Coronary artery (tissue), 2 donors: ENCODE results near the gene MPP7.
A peak's percentile ranks its signal among the peaks of the same experiment; 100 is the strongest.

Experiments
- DNase-seq: peaks from one replicate; pipeline ENCODE4 v3.0.0-alpha.2; 2017; ENCODE audit warnings: low spot score
- H3K27ac ChIP-seq, 2 donors: fragments of 200-600 bp; sonication (generic); one replicate each; pipeline ENCODE4 v1.5.1; 2016 to 2019
- H3K4me3 ChIP-seq: fragments of 200-600 bp; sonication (generic); 2 replicates; pipeline ENCODE4 v1.5.1; 2016; ENCODE audit warnings: mild to moderate bottlenecking, moderate library complexity
- TF ChIP-seq, protein P1 (sequence below): fragments of 200-600 bp; sonication (generic); IDR thresholded peaks from one replicate; pipeline ENCODE4 v1.5.1; 2019; ENCODE audit warnings: antibody characterized with exemption

MPP7 gene

GRCh38 chr10:28254290-28254985 lies 48.4 kb downstream of the MPP7 start:
- TF ChIP-seq, protein P1, sequence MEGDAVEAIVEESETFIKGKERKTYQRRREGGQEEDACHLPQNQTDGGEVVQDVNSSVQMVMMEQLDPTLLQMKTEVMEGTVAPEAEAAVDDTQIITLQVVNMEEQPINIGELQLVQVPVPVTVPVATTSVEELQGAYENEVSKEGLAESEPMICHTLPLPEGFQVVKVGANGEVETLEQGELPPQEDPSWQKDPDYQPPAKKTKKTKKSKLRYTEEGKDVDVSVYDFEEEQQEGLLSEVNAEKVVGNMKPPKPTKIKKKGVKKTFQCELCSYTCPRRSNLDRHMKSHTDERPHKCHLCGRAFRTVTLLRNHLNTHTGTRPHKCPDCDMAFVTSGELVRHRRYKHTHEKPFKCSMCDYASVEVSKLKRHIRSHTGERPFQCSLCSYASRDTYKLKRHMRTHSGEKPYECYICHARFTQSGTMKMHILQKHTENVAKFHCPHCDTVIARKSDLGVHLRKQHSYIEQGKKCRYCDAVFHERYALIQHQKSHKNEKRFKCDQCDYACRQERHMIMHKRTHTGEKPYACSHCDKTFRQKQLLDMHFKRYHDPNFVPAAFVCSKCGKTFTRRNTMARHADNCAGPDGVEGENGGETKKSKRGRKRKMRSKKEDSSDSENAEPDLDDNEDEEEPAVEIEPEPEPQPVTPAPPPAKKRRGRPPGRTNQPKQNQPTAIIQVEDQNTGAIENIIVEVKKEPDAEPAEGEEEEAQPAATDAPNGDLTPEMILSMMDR, result no peak
- peak overlapping the region; percentile 37 to 69 for H3K27ac ChIP-seq
- peak overlapping the region; percentile 11 for H3K4me3 ChIP-seq
- no peak for DNase-seq

DNA sequence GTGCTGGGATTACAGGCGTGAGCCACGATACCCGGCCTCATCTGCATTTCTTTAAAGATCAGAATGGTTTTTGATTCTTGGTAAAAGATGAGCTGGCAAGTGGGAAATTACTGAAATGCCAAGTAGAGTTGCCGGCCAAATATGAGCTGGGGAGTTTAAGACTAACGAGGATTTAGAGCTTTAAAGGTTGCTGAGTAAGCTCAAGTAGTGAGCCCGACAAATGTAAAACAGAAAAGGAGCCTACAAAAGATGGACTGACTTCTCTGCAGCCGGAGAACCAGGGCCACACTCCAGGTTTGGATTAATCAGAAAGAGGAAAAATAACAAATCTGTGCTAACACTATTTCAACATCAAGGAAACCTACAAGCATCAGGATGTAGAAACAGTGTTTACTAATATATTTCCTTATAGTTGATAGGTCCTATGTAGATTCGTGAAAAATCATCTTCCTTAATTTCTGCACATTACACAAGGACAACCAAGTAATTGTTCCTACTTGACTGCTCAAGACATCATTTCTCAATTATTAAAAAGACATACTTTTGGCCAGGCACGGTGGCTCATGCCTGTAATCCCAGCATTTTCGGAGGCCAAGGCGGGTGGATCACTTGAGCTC lies 49.6 kb downstream of the MPP7 start:
- no peak for DNase-seq
- H3K27ac ChIP-seq, result peak overlapping the region; percentile 38 to 48
- TF ChIP-seq, protein P1, result no peak

More for the DNA sequence above, 49.6 kb downstream of the MPP7 start:
- H3K4me3 ChIP-seq, result no peak overlapping the region
